ENCODE results near the gene THRA. TPM values are rescaled to one million over a fixed set of nuclear protein-coding genes. Genes with fewer than 3 reads are reported as not detected.
"Not testable (repeated sequence)": the region's sequence is repeated elsewhere in the genome, so short reads cannot be mapped to it uniquely, and the experiment has no call there.

Gene THRA
- total and polyA plus RNA-seq, 2 experiments from 2014 or later = 58.1 to 87.0 TPM

GRCh38 chr17:40139566-40140058 lies 76.8 kb downstream of the THRA start:
- DNase-seq (ENCODE audit: low read depth in 1 of 2, low spot score in 1 of 2) = no peak
- Histone ChIP-seq H3K9me3 (ENCODE audit: low read depth) (no peaks in the 10 kb centered on the region), H3K36me3 (peaks cover 19% of the 10 kb centered on the region), H3K27me3 (no peaks in the 10 kb centered on the region), H3K27ac (peak overlapping the region; percentile 98), H3K4me3 (peak overlapping the region; percentile 50), H3K4me1 (ENCODE audit: low read depth) (peaks cover 6% of the 10 kb centered on the region)
- TF ChIP-seq CTCF (IDR thresholded peaks at IDR 0.05; ENCODE audit: low read depth, low read length) = no peak

GRCh38 chr17:40143166-40143565 lies 80.4 kb downstream of the THRA start:
- H3K36me3 ChIP-seq = peaks cover 14% of the 10 kb centered on the region
- H3K9me3 ChIP-seq (ENCODE audit: low read depth); H3K4me1 ChIP-seq (ENCODE audit: low read depth); H3K4me3 ChIP-seq; H3K27me3 ChIP-seq; H3K27ac ChIP-seq; DNase-seq (ENCODE audit: low read depth in 1 of 2, low spot score in 1 of 2): not testable (repeated sequence)

Other genes with a start within 250 kb of the THRA start
- gene IKZF3, start 198.7 kb upstream of the THRA start, total RNA-seq = 0.04 TPM in 1 of 2 replicates, not detected in the other
- 0.02 TPM in 1 of 2 replicates, not detected in the other for gene IKZF3, start 198.7 kb upstream of the THRA start, polyA plus RNA-seq
- not detected in 2 replicates for gene ZPBP2, start 194.8 kb upstream of the THRA start, total RNA-seq
- not detected in 2 replicates for gene ZPBP2, start 194.8 kb upstream of the THRA start, polyA plus RNA-seq
- 12.6 and 17.3 TPM in 2 replicates for gene GSDMB, start 144.3 kb upstream of the THRA start, total RNA-seq
- 3.1 and 5.2 TPM in 2 replicates for gene GSDMB, start 144.3 kb upstream of the THRA start, polyA plus RNA-seq
- 49.4 and 52.8 TPM in 2 replicates for gene ORMDL3, start 135.4 kb upstream of the THRA start, total RNA-seq
- 21.9 and 24.3 TPM in 2 replicates for gene ORMDL3, start 135.4 kb upstream of the THRA start, polyA plus RNA-seq
- not detected in 2 replicates for gene LRRC3C, start 135.2 kb upstream of the THRA start, total RNA-seq
- gene LRRC3C, start 135.2 kb upstream of the THRA start, polyA plus RNA-seq = not detected in 2 replicates
- gene GSDMA, start 100.0 kb upstream of the THRA start, total RNA-seq = not detected in 2 replicates
- not detected in 2 replicates for gene GSDMA, start 100.0 kb upstream of the THRA start, polyA plus RNA-seq
- 154 and 161 TPM in 2 replicates for gene PSMD3, start 82.2 kb upstream of the THRA start, total RNA-seq
- gene PSMD3, start 82.2 kb upstream of the THRA start, polyA plus RNA-seq = 139 and 160 TPM in 2 replicates
- not detected in 2 replicates for gene CSF3, start 47.5 kb upstream of the THRA start, total RNA-seq
- gene CSF3, start 47.5 kb upstream of the THRA start, polyA plus RNA-seq = not detected in 2 replicates
- gene MED24, start 8.6 kb upstream of the THRA start, total RNA-seq = 116 and 125 TPM in 2 replicates
- 102 and 121 TPM in 2 replicates for gene MED24, start 8.6 kb upstream of the THRA start, polyA plus RNA-seq
- gene NR1D1, start 37.6 kb downstream of the THRA start, total RNA-seq = 1.2 and 3.7 TPM in 2 replicates
- 1.7 and 4.2 TPM in 2 replicates for gene NR1D1, start 37.6 kb downstream of the THRA start, polyA plus RNA-seq
- gene MSL1, start 59.0 kb downstream of the THRA start, total RNA-seq = 96.8 and 104 TPM in 2 replicates
- gene MSL1, start 59.0 kb downstream of the THRA start, polyA plus RNA-seq = 27.3 and 33.2 TPM in 2 replicates
- 32.5 and 49.9 TPM in 2 replicates for gene CASC3, start 77.6 kb downstream of the THRA start, total RNA-seq
- gene CASC3, start 77.6 kb downstream of the THRA start, polyA plus RNA-seq = 54.6 and 95.1 TPM in 2 replicates
- gene RAPGEFL1, start 114.5 kb downstream of the THRA start, total RNA-seq = 7.1 and 12.2 TPM in 2 replicates
- 10.1 and 10.6 TPM in 2 replicates for gene RAPGEFL1, start 114.5 kb downstream of the THRA start, polyA plus RNA-seq
- 7.1 and 9.5 TPM in 2 replicates for gene WIPF2, start 156.3 kb downstream of the THRA start, total RNA-seq
- gene WIPF2, start 156.3 kb downstream of the THRA start, polyA plus RNA-seq = 20.0 and 21.8 TPM in 2 replicates
- gene CDC6, start 224.9 kb downstream of the THRA start, total RNA-seq = 7.7 and 16.1 TPM in 2 replicates
- 7.2 and 20.1 TPM in 2 replicates for gene CDC6, start 224.9 kb downstream of the THRA start, polyA plus RNA-seq
- gene RARA, start 246.2 kb downstream of the THRA start, total RNA-seq = 58.9 and 61.3 TPM in 2 replicates
- gene RARA, start 246.2 kb downstream of the THRA start, polyA plus RNA-seq = 33.2 and 43.4 TPM in 2 replicates